Neural cell (in vitro differentiated cells): ENCODE data around the gene SS18L1.

Experiments used
- CTCF ChIP-seq: fragments of 450-650 bp; IDR thresholded peaks from 2 replicates; pipeline ENCODE4 v1.5.1; 2014; ENCODE audit warnings: antibody characterized with exemption, mild to moderate bottlenecking, moderate library complexity; ENCODE audit not compliant: poor library complexity, severe bottlenecking
- EP300 ChIP-seq: fragments of 450-650 bp; conservative IDR thresholded peaks from 2 replicates; pipeline ENCODE4 v1.6.1; 2014; ENCODE audit warnings: antibody characterized with exemption, mild to moderate bottlenecking, moderate library complexity; ENCODE audit not compliant: poor library complexity, severe bottlenecking
- EZH2 ChIP-seq: fragments of 200-600, 300-800 bp; shearing (Covaris generic), sonication (generic); IDR thresholded peaks from 2 replicates; pipeline ENCODE4 v1.6.1; 2014; ENCODE audit warnings: antibody characterized with exemption, low read length, borderline replicate concordance, mild to moderate bottlenecking; ENCODE audit not compliant: insufficient read depth, poor library complexity, severe bottlenecking
- POLR2AphosphoS5 ChIP-seq: IDR thresholded peaks from 2 replicates; pipeline ENCODE4 v1.6.1; 2012
- RAD21 ChIP-seq: fragments of 450-650 bp; conservative IDR thresholded peaks from 2 replicates; pipeline ENCODE4 v1.6.1; 2014; ENCODE audit warnings: antibody characterized with exemption, mild to moderate bottlenecking, moderate library complexity
- SMC3 ChIP-seq: fragments of 450-650 bp; conservative IDR thresholded peaks from 2 replicates; pipeline ENCODE4 v1.6.1; 2014; ENCODE audit warnings: antibody characterized with exemption, mild to moderate bottlenecking, moderate library complexity; ENCODE audit not compliant: poor library complexity

GRCh38 chr20:62112368-62112767, 31.2 kb upstream of the SS18L1 start:
- TF ChIP-seq SMC3 (no peak), CTCF (no peak), EP300 (no peak), RAD21 (no peak), POLR2AphosphoS5 (no peak), EZH2 (no peak)
